Measurements from ENCODE around the gene KCNAB2.

The KCNAB2 gene

GRCh38 chr1:6096243-6097116, 50.8 kb downstream of the KCNAB2 start:
- no peak for DNase-seq (ENCODE audit: low read depth in 2 of 2)

- DNase-seq (ENCODE audit: low read depth in 2 of 2): no peak
Observed at GRCh38 chr1:6097117-6097595, 51.5 kb downstream of the KCNAB2 start.

- DNase-seq (ENCODE audit: low read depth in 2 of 2): no peak
Observed at GRCh38 chr1:6097824-6098223, 52.1 kb downstream of the KCNAB2 start.

GRCh38 chr1:6098303-6099215, 52.9 kb downstream of the KCNAB2 start:
- DNase-seq (ENCODE audit: low read depth in 2 of 2): no peak

- no peak for DNase-seq (ENCODE audit: low read depth in 2 of 2)
Observed at GRCh38 chr1:6099297-6099696, 53.6 kb downstream of the KCNAB2 start.

- no peak for DNase-seq (ENCODE audit: low read depth in 2 of 2)
Observed at GRCh38 chr1:6099787-6100765, 54.4 kb downstream of the KCNAB2 start.

GRCh38 chr1:6100861-6101783, 55.4 kb downstream of the KCNAB2 start:
- DNase-seq (ENCODE audit: low read depth in 2 of 2): no peak

- DNase-seq (ENCODE audit: low read depth in 2 of 2): no peak
Observed at GRCh38 chr1:6101826-6102531, 56.3 kb downstream of the KCNAB2 start.

- DNase-seq (ENCODE audit: low read depth in 2 of 2): no peak
Observed at GRCh38 chr1:6102532-6102845, 56.8 kb downstream of the KCNAB2 start.

GRCh38 chr1:6103111-6103853, 57.6 kb downstream of the KCNAB2 start:
- DNase-seq (ENCODE audit: low read depth in 2 of 2): no peak

- no peak for DNase-seq (ENCODE audit: low read depth in 2 of 2)
Observed at GRCh38 chr1:6103854-6104530, 58.3 kb downstream of the KCNAB2 start.

- DNase-seq (ENCODE audit: low read depth in 2 of 2): no peak
Observed at GRCh38 chr1:6104631-6105030, 58.9 kb downstream of the KCNAB2 start.

- no peak for DNase-seq (ENCODE audit: low read depth in 2 of 2)
Observed at GRCh38 chr1:6105218-6105679, 59.6 kb downstream of the KCNAB2 start.

GRCh38 chr1:6105763-6106162, 60.1 kb downstream of the KCNAB2 start:
- DNase-seq (ENCODE audit: low read depth in 2 of 2): no peak

- no peak for DNase-seq (ENCODE audit: low read depth in 2 of 2)
Observed at GRCh38 chr1:6106321-6106731, 60.6 kb downstream of the KCNAB2 start.

- no peak for DNase-seq (ENCODE audit: low read depth in 2 of 2)
Observed at GRCh38 chr1:6106977-6107376, 61.3 kb downstream of the KCNAB2 start.

- no peak for DNase-seq (ENCODE audit: low read depth in 2 of 2)
Observed at GRCh38 chr1:6107409-6108356, 62.0 kb downstream of the KCNAB2 start.

Measured in stimulated activated CD8-positive, alpha-beta memory T cell treated with anti-CD3 and anti-CD28 coated beads, Interleukin-2, amount 100 ng/mL, for 1 hour (primary cell).